Stimulated activated CD8-positive, alpha-beta memory T cell treated with anti-CD3 and anti-CD28 coated beads, Interleukin-7, amount 100 ng/mL, for 1 hour (primary cell): ENCODE measurements around the gene PLXNA2.

Source experiments
- DNase-seq, 2 donors: peaks; one replicate each; pipeline ENCODE4 v3.0.0-alpha.2; 2020; ENCODE audit warnings: low read depth in 2 of 2

The PLXNA2 gene

GRCh38 chr1:208042868-208043267, 201.3 kb downstream of the PLXNA2 start:
- no peak for DNase-seq

- no peak for DNase-seq
Measured at GRCh38 chr1:208042041-208042615, 202.1 kb downstream of the PLXNA2 start.

- no peak for DNase-seq
Measured at GRCh38 chr1:208041505-208041904, 202.7 kb downstream of the PLXNA2 start.

- no peak for DNase-seq
Measured at GRCh38 chr1:208040821-208041297, 203.3 kb downstream of the PLXNA2 start.

- no peak for DNase-seq
Measured at GRCh38 chr1:208039536-208040332, 204.4 kb downstream of the PLXNA2 start.

GRCh38 chr1:208038303-208038702, 205.9 kb downstream of the PLXNA2 start:
- no peak for DNase-seq

- DNase-seq = no peak
Measured at GRCh38 chr1:208036918-208037766, 207.0 kb downstream of the PLXNA2 start.

- DNase-seq = no peak
Measured at GRCh38 chr1:208036106-208036808, 207.9 kb downstream of the PLXNA2 start.

- DNase-seq = no peak
Measured at GRCh38 chr1:208034135-208034534, 210.0 kb downstream of the PLXNA2 start.

- DNase-seq = no peak
Measured at GRCh38 chr1:208033236-208033635, 210.9 kb downstream of the PLXNA2 start.

GRCh38 chr1:208031932-208032320, 212.3 kb downstream of the PLXNA2 start:
- DNase-seq = no peak

- no peak for DNase-seq
Measured at GRCh38 chr1:208031316-208031931, 212.8 kb downstream of the PLXNA2 start.

- no peak for DNase-seq
Measured at GRCh38 chr1:208030288-208031091, 213.7 kb downstream of the PLXNA2 start.

- DNase-seq = no peak
Measured at GRCh38 chr1:208029381-208030287, 214.6 kb downstream of the PLXNA2 start.

- DNase-seq = no peak
Measured at GRCh38 chr1:208028526-208028925, 215.7 kb downstream of the PLXNA2 start.

GRCh38 chr1:208027861-208028260, 216.3 kb downstream of the PLXNA2 start:
- DNase-seq = no peak

GRCh38 chr1:208026880-208027438, 217.2 kb downstream of the PLXNA2 start:
- no peak for DNase-seq

- no peak for DNase-seq
Measured at GRCh38 chr1:208025031-208025430, 219.2 kb downstream of the PLXNA2 start.

- no peak for DNase-seq
Measured at GRCh38 chr1:208024406-208024805, 219.8 kb downstream of the PLXNA2 start.
